IPS DF 6.9 (cell line): Measurements from ENCODE around the gene TLE1.
"Not testable (repeated sequence)": the region's sequence is repeated elsewhere in the genome, so short reads cannot be mapped to it uniquely, and the experiment has no call there.

Experiments
- DNase-seq: peaks from one replicate; pipeline ENCODE4 v3.0.0-alpha.2; 2013; ENCODE audit warnings: low read depth, low spot score
- H3K27ac ChIP-seq: one replicate; pipeline ENCODE4 v1.5.1; 2013; ENCODE audit warnings: low read length, control low read depth
- H3K27me3 ChIP-seq: 2 replicates; pipeline ENCODE4 v1.6.1; 2013; ENCODE audit warnings: mild to moderate bottlenecking, low read length; ENCODE audit not compliant: control insufficient read depth, insufficient read depth
- H3K36me3 ChIP-seq: 2 replicates; pipeline ENCODE4 v1.6.1; 2013; ENCODE audit warnings: low read length; ENCODE audit not compliant: control insufficient read depth, insufficient read depth
- H3K4me1 ChIP-seq: 2 replicates; pipeline ENCODE4 v1.6.1; 2013; ENCODE audit warnings: low read length; ENCODE audit not compliant: control insufficient read depth, insufficient read depth
- H3K4me3 ChIP-seq: 2 replicates; pipeline ENCODE4 v1.5.1; 2013; ENCODE audit warnings: mild to moderate bottlenecking, low read length
- H3K9me3 ChIP-seq: 2 replicates; pipeline ENCODE4 v1.6.1; 2013; ENCODE audit warnings: low read length, inconsistent platforms; ENCODE audit not compliant: control insufficient read depth, insufficient read depth
- WGBS: extraction: QIAGEN DNeasy Blood & Tissue Kit; methylation state at CpG from one replicate; pipeline ENCODE4 v1.1.7; 2013; ENCODE audit warnings: mixed read lengths, missing lambda C conversion rate; ENCODE audit not compliant: insufficient read length, insufficient coverage; 5-methylcytosine and 5-hydroxymethylcytosine counted together

The TLE1 gene

DNA sequence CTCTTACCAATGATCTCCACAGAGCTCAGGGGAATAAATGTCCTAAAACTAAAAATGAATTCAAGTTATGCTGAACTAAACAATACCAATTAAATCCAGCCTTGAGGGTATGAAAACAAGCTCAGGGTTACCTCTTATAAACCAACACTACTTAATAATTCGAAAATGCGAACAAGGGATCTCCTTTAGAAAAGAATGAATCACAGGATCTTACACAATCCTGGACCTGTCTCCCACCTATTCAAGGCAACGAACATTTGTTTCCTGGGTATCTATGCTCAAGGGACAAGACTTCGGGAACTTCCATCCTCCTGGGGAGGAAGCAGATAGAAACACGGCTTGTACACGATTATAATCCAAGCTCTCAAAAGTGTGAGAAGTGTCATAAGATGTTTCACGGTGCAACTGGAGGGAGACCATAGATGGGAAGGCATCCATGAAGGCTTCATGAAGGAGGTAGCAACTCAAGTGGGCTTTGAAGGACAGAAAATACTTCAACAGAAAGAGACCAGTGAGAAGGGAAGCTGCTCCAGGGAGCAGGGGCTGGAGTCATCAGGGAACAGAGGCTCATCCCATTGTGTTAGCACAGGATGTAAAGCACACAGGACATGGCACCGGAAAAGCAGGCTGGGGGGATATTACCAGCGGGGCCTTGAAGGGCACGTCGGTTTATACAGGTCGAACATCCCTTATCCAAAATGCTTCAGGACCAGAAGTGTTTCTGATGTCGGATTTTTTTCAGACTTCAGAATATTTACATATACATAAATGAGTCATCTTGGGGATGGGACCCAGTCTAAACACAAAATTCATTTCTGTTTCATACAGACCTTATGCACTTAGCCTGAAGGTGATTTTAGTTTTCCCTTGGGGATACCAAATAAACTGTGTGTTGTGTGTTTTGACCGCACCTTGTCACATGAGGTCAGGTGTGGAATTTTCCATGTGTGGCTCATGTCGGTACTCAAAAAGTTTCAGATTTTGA lies 87.4 kb downstream of the TLE1 start:
- no CpG with 5 or more reads among the region's 15 CpGs for WGBS
- peaks cover 7% of the 10 kb centered on the region; the same call in 1 of the 2 replicates for H3K36me3 ChIP-seq
- no peaks in the 10 kb centered on the region for H3K9me3 ChIP-seq
- DNase-seq = no peak
- H3K4me1 ChIP-seq = peaks cover 17% of the 10 kb centered on the region
- no peaks in the 10 kb centered on the region for H3K27me3 ChIP-seq
- H3K4me3 ChIP-seq = no peak overlapping the region
- H3K27ac ChIP-seq = no peak overlapping the region

- no CpG with 5 or more reads among the region's 4 CpGs for WGBS
- H3K36me3 ChIP-seq = peaks cover 7% of the 10 kb centered on the region; the same call in 1 of the 2 replicates
- peaks cover 18% of the 10 kb centered on the region for H3K4me1 ChIP-seq
- H3K9me3 ChIP-seq = no peaks in the 10 kb centered on the region
- H3K4me3 ChIP-seq = no peak overlapping the region
- DNase-seq = no peak
- no peaks in the 10 kb centered on the region for H3K27me3 ChIP-seq
- H3K27ac ChIP-seq = no peak overlapping the region
These were observed 88.7 kb downstream of the TLE1 start for GRCh38 chr9:81600631-81601030.

DNA sequence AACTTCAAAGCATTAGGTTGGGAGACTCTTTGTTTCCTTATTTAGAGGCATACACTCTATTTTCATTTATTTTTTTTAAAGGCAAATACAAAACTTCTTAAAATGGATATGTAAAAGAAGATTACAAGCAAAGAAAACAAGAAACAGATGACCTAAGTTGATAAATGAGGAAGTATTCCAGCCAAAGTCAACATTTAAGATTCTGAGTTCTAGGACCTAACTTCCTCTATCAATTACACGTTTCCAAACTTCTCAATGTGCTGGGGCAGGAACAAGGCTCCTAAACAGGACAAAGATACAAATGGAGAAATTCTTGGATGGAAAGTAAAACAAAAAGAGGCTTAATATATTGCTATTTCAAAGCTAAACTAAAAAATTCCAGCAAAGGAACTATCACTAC lies 89.5 kb downstream of the TLE1 start:
- Histone ChIP-seq H3K4me3 (no peak overlapping the region), H3K36me3 (peaks cover 7% of the 10 kb centered on the region; the same call in 1 of the 2 replicates), H3K27me3 (no peaks in the 10 kb centered on the region), H3K4me1 (peaks cover 18% of the 10 kb centered on the region), H3K27ac (no peak overlapping the region), H3K9me3 (no peaks in the 10 kb centered on the region)
- no CpG with 5 or more reads among the region's 1 CpG for WGBS
- no peak for DNase-seq

DNA sequence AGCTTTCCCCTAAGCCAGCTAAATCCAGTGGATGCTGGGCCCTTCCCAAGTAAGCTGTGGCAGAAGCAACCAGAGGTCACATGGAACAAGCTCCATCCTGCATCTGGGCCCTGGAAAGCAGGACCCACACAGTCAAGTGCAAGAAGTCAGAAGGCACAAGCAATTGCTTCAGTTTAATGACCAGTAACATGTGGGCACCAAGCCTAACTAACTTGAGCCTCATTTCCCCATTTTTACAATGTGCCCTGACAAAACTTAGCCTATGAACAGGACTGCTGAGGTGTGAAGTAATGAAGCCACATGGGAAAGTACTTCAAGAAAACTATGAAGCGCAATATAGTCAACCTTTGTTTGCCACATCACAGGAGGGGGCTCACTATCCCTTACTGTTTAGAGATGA lies 90.5 kb downstream of the TLE1 start:
- H3K36me3 ChIP-seq = peaks cover 4% of the 10 kb centered on the region; the same call in 1 of the 2 replicates
- no peaks in the 10 kb centered on the region for H3K27me3 ChIP-seq
- peaks cover 18% of the 10 kb centered on the region for H3K4me1 ChIP-seq
- H3K4me3 ChIP-seq = no peak overlapping the region
- no peaks in the 10 kb centered on the region for H3K9me3 ChIP-seq
- DNase-seq = no peak
- H3K27ac ChIP-seq = no peak overlapping the region
- no CpG with 5 or more reads among the region's 1 CpG for WGBS

DNA sequence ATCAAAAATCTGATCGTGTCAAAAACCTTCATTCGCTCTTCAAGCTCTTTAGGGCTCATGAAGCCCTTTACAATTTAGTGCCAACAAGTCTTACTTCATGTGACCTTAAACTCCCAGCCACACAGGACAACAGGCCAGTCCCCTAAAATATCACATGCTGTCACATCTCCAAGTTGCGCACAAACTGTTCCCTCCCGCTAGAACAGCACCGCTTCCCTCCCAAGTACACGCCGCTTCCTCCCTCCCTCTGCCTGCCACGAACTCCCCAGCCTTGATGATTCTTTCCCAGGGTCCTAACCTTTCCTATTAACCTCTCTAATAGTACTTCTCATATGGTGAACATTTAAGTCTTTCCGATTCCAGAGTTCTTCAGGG lies 91.2 kb downstream of the TLE1 start:
- no CpG with 5 or more reads among the region's 9 CpGs for WGBS
- no peak overlapping the region for H3K4me3 ChIP-seq
- peaks cover 4% of the 10 kb centered on the region; the same call in 1 of the 2 replicates for H3K36me3 ChIP-seq
- no peaks in the 10 kb centered on the region for H3K9me3 ChIP-seq
- DNase-seq = no peak
- no peaks in the 10 kb centered on the region for H3K27me3 ChIP-seq
- no peak overlapping the region for H3K27ac ChIP-seq
- peaks cover 18% of the 10 kb centered on the region for H3K4me1 ChIP-seq

GRCh38 chr9:81597419-81598122 lies 91.8 kb downstream of the TLE1 start:
- peaks cover 18% of the 10 kb centered on the region for H3K4me1 ChIP-seq
- H3K27ac ChIP-seq = no peak overlapping the region
- peaks cover 4% of the 10 kb centered on the region; the same call in 1 of the 2 replicates for H3K36me3 ChIP-seq
- no CpG with 5 or more reads among the region's 12 CpGs for WGBS
- DNase-seq = no peak
- H3K4me3 ChIP-seq = no peak overlapping the region
- H3K27me3 ChIP-seq = no peaks in the 10 kb centered on the region
- H3K9me3 ChIP-seq = no peaks in the 10 kb centered on the region

- no peak for DNase-seq
- WGBS = no CpG with 5 or more reads among the region's 13 CpGs
- H3K36me3 ChIP-seq = 0 out of 2 replicates have a peak, but pooled peaks cover 1% of the 10 kb centered on the region
- H3K9me3 ChIP-seq = no peaks in the 10 kb centered on the region
- H3K27me3 ChIP-seq = no peaks in the 10 kb centered on the region
- no peak overlapping the region for H3K27ac ChIP-seq
- H3K4me3 ChIP-seq = no peak overlapping the region
- peaks cover 15% of the 10 kb centered on the region for H3K4me1 ChIP-seq
These were observed 92.5 kb downstream of the TLE1 start for GRCh38 chr9:81596679-81597418.

DNA sequence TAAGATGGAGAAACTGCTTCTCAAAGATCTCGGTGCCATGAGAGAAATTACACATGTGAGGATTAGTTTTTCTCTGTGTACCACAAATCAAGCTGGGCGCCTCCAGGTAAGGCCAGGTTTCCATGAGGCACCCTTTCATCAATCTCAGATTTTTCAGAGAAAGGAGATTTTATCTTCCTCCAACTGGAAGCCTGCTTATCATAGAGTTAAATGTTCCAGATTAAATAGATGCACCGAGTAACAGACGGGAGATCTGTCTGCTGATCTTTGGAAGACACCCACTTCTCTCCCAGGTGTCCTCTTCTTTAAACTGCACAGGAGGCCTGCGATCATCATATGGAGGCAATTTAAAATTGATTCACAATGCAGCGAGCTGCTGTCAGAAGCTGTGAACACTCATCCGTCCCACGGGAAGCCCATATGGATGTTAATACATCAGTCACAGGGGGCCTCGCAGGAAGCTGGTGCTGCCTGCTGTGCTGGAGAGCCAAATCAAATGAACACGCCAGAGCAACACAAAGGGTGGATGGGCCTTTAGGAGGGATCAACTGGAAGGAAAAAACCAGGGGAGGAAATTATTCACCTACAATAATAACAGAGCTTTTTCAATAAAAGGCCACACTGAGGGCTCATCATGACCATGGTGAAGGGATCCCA lies 93.3 kb downstream of the TLE1 start:
- Histone ChIP-seq H3K4me1 (peaks cover 13% of the 10 kb centered on the region), H3K27me3 (no peaks in the 10 kb centered on the region), H3K4me3 (no peak overlapping the region), H3K36me3 (0 out of 2 replicates have a peak, but pooled peaks cover 2% of the 10 kb centered on the region), H3K9me3 (no peaks in the 10 kb centered on the region), H3K27ac (no peak overlapping the region)
- no CpG with 5 or more reads among the region's 10 CpGs for WGBS
- peak; percentile 58 for DNase-seq

DNA sequence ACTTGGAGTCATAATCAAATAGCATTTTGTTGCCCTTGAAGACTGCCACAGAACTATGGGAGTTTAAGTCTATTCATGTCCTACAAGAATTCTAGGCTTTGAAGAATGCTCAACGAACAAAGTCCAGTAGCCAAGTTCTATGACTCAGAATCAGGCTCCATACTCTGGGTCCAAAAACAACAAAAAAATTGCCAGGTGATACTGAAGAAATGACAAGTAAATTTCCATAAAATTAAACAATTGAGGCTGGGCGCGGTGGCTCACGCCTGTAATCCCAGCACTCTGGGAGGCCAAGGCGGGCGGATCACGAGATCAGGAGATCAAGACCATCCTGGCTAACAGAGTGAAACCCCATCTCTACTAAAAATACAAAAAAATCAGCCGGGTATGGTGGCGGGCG lies 94.1 kb downstream of the TLE1 start:
- H3K9me3 ChIP-seq, DNase-seq, H3K36me3 ChIP-seq, H3K27ac ChIP-seq, H3K4me3 ChIP-seq, H3K27me3 ChIP-seq: not testable (repeated sequence)
- peaks cover 13% of the 10 kb centered on the region for H3K4me1 ChIP-seq
- WGBS = no CpG with 5 or more reads among the region's 10 CpGs
